Effector memory CD8-positive, alpha-beta T cell (primary cell): ENCODE measurements around the gene NTRK3.
"Not testable (repeated sequence)": the region's sequence is repeated elsewhere in the genome, so short reads cannot be mapped to it uniquely, and the experiment has no call there.

Source experiments
- ATAC-seq: fragments of 150-1000 bp; cut with Tn5 transposase; replicated peaks from 2 replicates; pipeline ENCODE4 v1.10.0; 2021; ENCODE audit warnings: mild to moderate bottlenecking, moderate library complexity
- DNase-seq, 3 experiments: peaks; one replicate each; pipeline ENCODE4 v3.0.0; 2021
- H3K27ac Mint-ChIP-seq, 2 donors: one replicate each; pipeline ENCODE4 v1.8.0; 2022; ENCODE audit warnings: mild to moderate bottlenecking in 2 of 2, mixed read lengths in 2 of 2, moderate library complexity in 2 of 2
- H3K27me3 Mint-ChIP-seq, 2 donors: one replicate each; pipeline ENCODE4 v1.8.0; 2022; ENCODE audit warnings: mixed read lengths in 2 of 2
- H3K36me3 Mint-ChIP-seq: one replicate; pipeline ENCODE4 v1.8.0; 2022; ENCODE audit warnings: mild to moderate bottlenecking, moderate library complexity, mixed read lengths; ENCODE audit not compliant: insufficient read depth
- H3K4me1 Mint-ChIP-seq, 2 donors: one replicate each; pipeline ENCODE4 v1.8.0; 2022; ENCODE audit warnings: low read depth in 2 of 2, mixed read lengths in 2 of 2
- H3K4me3 Mint-ChIP-seq, 2 donors: one replicate each; pipeline ENCODE4 v1.8.0; 2022; ENCODE audit warnings: mild to moderate bottlenecking in 2 of 2, mixed read lengths in 2 of 2, moderate library complexity in 2 of 2
- H3K9me3 Mint-ChIP-seq, 2 donors: one replicate each; pipeline ENCODE4 v1.8.0; 2022; ENCODE audit warnings: mixed read lengths in 2 of 2

The NTRK3 gene

DNA sequence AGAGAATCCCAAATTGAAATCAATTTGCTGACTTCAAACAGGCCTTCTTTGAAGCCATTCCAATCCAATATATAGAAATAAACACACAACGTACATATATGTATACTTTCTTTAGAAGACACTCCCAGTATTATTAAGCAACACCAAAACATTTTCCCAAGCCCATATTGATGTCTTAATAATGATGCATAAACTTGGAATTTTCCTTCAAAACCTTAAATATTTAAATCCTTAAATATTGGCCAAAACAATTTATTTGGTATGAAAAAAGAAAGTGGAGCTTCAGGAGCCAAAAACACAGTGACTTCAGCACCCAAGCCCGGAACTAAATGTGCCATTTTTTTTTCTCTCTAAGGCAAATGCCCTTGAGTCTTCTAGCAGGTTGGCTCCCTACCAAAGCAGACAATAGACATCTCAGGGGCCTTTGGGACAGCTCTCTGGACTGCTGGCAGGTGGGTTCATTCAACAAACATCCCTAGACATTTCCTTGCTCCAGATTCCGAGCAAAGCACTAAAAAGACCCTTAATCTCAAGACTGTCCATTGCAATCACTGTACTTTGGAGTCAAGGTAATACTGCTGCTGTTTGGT, 384.7 kb downstream of the NTRK3 start:
- Mint-ChIP-seq H3K27ac (no peak overlapping the region), H3K36me3 (no peaks in the 10 kb centered on the region), H3K9me3 (no peaks in the 10 kb centered on the region), H3K4me1 (no peaks in the 10 kb centered on the region), H3K27me3 (peaks cover 0 to 2% of the 10 kb centered on the region in 2 donors), H3K4me3 (no peak overlapping the region)
- ATAC-seq (no peak), DNase-seq (no peak)

DNA sequence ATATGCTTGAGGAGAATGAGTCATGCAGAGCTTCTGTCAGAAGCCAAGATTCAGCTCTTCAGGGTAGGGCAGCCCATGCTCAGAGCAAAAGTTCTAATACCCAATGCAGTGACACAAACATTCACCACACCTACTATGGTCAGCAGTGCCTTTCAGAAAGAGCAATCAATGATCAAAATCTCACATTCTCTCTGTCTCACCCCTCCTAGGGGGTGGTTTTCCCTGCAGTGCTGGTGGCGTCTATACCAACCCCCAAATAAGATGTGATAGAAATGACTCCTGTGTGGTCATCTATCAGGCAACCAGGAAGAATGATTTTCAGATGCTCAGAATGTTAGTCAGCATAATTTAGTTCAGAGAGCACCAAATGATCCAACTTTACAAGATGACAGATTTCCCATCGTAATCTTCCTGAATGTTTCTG, 385.3 kb downstream of the NTRK3 start:
- no peak for ATAC-seq
- H3K27ac Mint-ChIP-seq: no peak overlapping the region
- H3K4me3 Mint-ChIP-seq: no peak overlapping the region
- H3K4me1 Mint-ChIP-seq: no peaks in the 10 kb centered on the region
- no peaks in the 10 kb centered on the region for H3K36me3 Mint-ChIP-seq
- DNase-seq: no peak
- no peaks in the 10 kb centered on the region for H3K9me3 Mint-ChIP-seq
- peaks cover 0 to 5% of the 10 kb centered on the region in 2 donors for H3K27me3 Mint-ChIP-seq

DNA sequence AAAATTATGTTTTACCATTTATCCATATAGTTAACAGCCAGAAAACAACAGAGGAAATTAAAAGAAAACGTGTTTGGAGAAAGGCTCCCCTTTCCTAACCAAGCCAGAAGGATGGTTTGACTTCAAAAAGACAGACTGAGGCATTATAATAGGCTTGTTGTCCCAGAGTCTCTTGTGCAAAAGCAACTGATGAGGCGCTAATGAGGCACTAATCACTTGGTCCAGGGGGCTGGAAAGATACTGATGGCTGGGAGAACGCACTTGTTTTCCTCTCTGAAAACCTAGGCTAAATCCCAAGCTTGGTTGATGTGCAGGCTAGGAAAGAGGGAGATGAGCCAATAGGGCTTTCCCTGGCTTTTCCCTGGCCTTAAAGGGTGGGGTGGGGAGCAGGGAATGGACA, 389.6 kb downstream of the NTRK3 start:
- Mint-ChIP-seq H3K27ac (no peak overlapping the region), H3K27me3 (peaks cover 0 to 5% of the 10 kb centered on the region in 2 donors), H3K36me3 (no peaks in the 10 kb centered on the region), H3K4me1 (no peaks in the 10 kb centered on the region), H3K4me3 (no peak overlapping the region), H3K9me3 (no peaks in the 10 kb centered on the region)
- DNase-seq (no peak), ATAC-seq (no peak)

DNA sequence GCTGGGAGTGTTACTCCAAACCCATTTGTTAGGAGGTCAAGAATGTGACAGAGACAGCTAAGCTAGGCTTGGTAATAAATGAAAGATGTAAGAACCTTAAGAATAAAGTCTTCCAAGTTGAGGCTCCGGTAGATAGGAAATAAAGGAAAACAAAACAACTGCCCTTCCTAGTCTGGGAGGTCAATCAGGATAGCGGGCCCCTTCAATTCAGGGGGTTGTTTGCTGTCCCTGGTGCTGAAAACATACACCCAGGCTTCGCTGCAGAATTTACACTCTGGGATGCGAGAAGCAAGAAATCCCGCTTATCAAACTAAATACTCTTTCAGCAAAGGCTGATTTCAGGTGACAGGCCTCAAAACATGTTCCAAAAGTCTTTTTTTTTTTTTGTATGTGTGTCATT, 393.4 kb downstream of the NTRK3 start:
- no peak for DNase-seq
- ATAC-seq: no peak
- Mint-ChIP-seq H3K4me1 (no peaks in the 10 kb centered on the region), H3K27me3 (peaks cover 0 to 5% of the 10 kb centered on the region in 2 donors), H3K27ac (no peak overlapping the region), H3K9me3 (no peaks in the 10 kb centered on the region), H3K4me3 (no peak overlapping the region), H3K36me3 (no peaks in the 10 kb centered on the region)

DNA sequence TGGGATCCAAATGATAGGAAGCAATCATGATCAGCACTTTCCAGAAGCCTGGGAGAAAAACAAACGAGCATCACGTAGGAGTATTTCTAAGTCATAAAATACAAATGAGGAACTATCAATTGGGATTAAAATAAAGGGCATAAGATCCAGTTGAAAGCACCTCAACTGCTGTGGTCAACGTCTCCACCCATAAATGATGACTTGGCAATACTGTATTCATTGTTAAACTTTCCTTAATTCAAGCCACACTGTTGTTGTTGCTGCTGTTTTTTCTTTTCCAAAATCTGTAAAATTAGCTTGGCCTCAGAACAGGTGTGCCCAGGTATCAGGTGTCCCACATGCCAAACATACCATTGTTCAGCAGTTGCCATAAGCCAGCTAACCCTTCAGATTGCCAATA, 395.8 kb downstream of the NTRK3 start:
- H3K27me3 Mint-ChIP-seq: no peaks in the 10 kb centered on the region
- no peaks in the 10 kb centered on the region for H3K4me1 Mint-ChIP-seq
- no peak overlapping the region for H3K27ac Mint-ChIP-seq
- H3K9me3 Mint-ChIP-seq: no peaks in the 10 kb centered on the region
- no peak overlapping the region for H3K4me3 Mint-ChIP-seq
- DNase-seq: no peak
- no peak for ATAC-seq
- no peaks in the 10 kb centered on the region for H3K36me3 Mint-ChIP-seq

DNA sequence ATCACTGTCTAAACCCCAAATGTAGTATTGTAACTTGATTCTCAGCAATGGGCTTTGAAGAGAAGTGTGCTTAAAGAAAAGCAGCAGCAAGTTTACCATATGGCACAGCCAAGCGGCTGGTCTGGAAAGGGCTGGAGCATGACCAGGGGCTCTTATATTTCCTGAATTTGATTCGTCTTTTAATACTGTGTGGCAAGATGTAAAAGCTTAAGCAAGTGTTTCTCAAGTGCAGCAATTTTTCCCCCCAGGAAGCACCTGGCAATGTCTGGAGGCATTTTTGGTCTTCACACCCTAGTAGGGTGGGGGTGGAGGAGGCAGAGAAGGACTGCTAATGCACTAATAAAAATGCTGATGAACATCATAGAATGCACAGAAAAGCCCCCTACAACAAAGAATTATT, 397.9 kb downstream of the NTRK3 start:
- Mint-ChIP-seq H3K36me3 (no peaks in the 10 kb centered on the region), H3K4me3 (no peak overlapping the region), H3K27ac (no peak overlapping the region), H3K9me3 (no peaks in the 10 kb centered on the region), H3K27me3 (no peaks in the 10 kb centered on the region), H3K4me1 (no peaks in the 10 kb centered on the region)
- DNase-seq: no peak
- ATAC-seq: no peak

DNA sequence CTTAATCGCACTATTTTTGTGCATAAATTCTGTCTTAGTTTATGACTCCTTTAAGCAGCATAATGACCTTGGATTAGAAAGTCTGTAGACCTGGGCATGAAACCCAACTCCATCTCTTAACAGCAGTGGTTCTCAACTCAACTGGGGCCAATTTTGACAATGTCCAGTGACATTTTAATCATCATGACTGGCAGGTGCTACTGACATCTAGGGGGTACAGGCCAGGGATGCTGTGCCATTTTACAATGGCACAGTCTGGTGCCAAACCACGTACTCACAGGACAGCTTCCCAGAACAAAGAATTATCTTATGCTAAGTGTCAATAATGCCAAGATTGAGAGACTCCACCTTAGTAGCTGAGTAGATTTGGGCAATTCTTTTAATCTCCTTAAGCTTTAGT, 405.0 kb downstream of the NTRK3 start:
- H3K27me3 Mint-ChIP-seq: peaks cover 7 to 9% of the 10 kb centered on the region in 2 donors
- H3K27ac Mint-ChIP-seq: no peak overlapping the region
- DNase-seq (no peak), ATAC-seq (no peak)
- no peaks in the 10 kb centered on the region for H3K36me3 Mint-ChIP-seq
- H3K4me3 Mint-ChIP-seq: no peak overlapping the region
- H3K4me1 Mint-ChIP-seq: no peaks in the 10 kb centered on the region
- H3K9me3 Mint-ChIP-seq: peaks cover 0 to 1% of the 10 kb centered on the region in 2 donors

DNA sequence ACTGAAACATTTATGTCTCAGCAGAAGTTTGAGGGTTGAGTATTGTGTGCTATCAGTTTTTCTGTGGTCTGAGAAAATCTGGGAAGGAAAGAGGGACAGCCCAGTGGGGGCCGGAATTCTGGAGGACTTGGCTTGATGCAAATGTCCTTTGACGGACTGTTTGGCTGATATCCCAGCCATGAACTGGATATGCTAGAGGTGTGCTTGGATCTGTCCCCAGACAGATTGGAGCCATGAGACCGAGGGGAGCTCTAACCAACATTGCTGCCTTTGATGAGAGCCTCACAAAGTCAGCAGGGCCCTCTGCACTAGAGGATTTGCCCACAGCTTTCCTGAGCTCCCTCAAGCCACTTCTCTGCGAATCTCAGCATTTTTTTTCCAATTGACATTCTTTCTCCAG, 405.6 kb downstream of the NTRK3 start:
- H3K4me1 Mint-ChIP-seq: no peaks in the 10 kb centered on the region
- peaks cover 7 to 9% of the 10 kb centered on the region in 2 donors for H3K27me3 Mint-ChIP-seq
- no peak overlapping the region for H3K4me3 Mint-ChIP-seq
- no peak overlapping the region for H3K27ac Mint-ChIP-seq
- no peaks in the 10 kb centered on the region for H3K36me3 Mint-ChIP-seq
- peaks cover 0 to 1% of the 10 kb centered on the region in 2 donors for H3K9me3 Mint-ChIP-seq
- ATAC-seq: no peak
- no peak for DNase-seq

DNA sequence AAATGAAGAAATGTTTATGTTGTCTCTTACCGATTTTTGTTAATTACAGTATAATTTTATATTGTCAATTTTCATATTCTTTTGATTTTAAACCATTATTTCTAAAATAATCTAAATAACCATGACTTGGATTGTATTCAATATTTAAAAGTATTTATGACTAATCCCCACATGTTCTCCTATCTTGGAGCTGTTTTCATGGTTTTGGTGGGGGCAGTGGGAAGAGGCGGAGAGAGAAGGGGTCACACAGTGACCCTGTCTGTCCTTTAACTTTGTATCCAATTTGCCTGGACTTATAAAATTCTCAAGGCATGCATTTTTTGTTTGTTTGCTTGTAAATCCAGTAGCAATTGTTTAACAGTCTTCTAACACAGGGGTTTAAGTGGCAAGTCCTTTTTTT, 407.4 kb downstream of the NTRK3 start:
- no peaks in the 10 kb centered on the region for H3K36me3 Mint-ChIP-seq
- H3K27me3 Mint-ChIP-seq: peaks cover 7 to 9% of the 10 kb centered on the region in 2 donors
- peaks cover 0 to 3% of the 10 kb centered on the region in 2 donors for H3K9me3 Mint-ChIP-seq
- H3K4me1 Mint-ChIP-seq: no peaks in the 10 kb centered on the region
- no peak overlapping the region for H3K27ac Mint-ChIP-seq
- DNase-seq (no peak), ATAC-seq (no peak)
- H3K4me3 Mint-ChIP-seq: no peak overlapping the region

DNA sequence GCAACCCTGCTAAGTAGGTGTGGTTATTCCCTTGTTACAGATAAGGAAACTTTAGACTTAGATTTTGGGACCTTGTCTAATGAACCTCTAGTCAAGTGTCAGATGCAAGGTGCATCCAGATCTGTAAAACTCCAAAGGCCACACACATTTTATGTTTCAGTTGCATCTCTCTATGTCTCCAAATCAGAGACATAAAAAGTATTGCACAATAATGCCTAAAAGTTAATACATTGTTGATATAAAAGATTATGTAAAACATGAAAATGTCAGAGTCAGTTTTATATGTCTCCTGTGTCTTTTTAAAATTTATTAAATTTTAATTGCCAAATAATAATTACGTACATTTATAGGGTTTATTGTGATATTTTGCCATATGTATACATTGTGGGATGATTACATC, 408.5 kb downstream of the NTRK3 start:
- Mint-ChIP-seq H3K36me3 (no peaks in the 10 kb centered on the region), H3K27ac (no peak overlapping the region), H3K27me3 (peaks cover 2 to 7% of the 10 kb centered on the region in 2 donors), H3K9me3 (peaks cover 0 to 4% of the 10 kb centered on the region in 2 donors), H3K4me3 (no peak overlapping the region), H3K4me1 (no peaks in the 10 kb centered on the region)
- no peak for DNase-seq
- ATAC-seq: no peak

DNA sequence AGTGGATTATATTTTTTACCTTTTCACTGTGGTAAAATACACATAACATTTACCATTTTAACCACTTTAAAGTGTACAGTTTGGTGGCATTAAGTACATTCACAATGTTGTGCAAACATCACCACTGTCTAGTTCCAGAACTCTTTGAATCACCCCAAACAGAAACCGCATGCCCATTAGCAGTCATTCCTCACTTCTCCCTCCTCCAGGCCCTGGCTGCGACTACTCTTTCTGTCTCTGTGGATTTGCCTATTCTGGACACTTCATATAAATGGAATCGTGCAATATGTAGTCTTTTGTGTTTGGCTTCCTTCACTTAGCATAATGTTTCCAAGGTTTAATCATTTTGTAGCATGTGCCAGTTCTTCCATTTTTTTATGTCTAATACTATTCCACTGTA, 409.8 kb downstream of the NTRK3 start:
- Mint-ChIP-seq H3K27me3 (no peaks in the 10 kb centered on the region), H3K4me3 (no peak overlapping the region), H3K9me3 (peaks cover 4 to 7% of the 10 kb centered on the region in 2 donors), H3K27ac (no peak overlapping the region), H3K4me1 (no peaks in the 10 kb centered on the region), H3K36me3 (no peaks in the 10 kb centered on the region)
- ATAC-seq (no peak), DNase-seq (no peak)

DNA sequence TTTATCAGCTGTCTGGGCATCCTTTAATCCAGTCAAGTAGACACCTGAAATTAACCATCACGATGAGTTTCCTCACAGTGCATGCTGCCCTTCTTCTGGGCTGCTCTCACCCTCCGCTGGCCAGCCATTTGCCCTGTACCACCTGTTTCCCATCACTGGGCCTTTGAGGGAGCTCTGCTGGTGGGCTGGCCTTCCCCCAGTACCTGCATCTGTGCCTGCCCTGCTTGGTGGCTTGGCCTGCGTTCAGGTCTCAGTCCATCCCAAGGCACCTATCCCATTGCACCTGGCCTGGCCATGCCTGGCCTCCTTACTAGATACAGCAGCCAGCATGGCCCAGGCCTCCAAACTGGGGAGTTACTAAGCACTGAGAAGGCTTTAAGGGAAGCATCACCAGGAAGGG, 413.2 kb downstream of the NTRK3 start:
- Mint-ChIP-seq H3K27me3 (no peaks in the 10 kb centered on the region), H3K4me1 (no peaks in the 10 kb centered on the region), H3K36me3 (no peaks in the 10 kb centered on the region), H3K4me3 (no peak overlapping the region), H3K27ac (no peak overlapping the region), H3K9me3 (peaks cover 4 to 7% of the 10 kb centered on the region in 2 donors)
- no peak for ATAC-seq
- DNase-seq: no peak

DNA sequence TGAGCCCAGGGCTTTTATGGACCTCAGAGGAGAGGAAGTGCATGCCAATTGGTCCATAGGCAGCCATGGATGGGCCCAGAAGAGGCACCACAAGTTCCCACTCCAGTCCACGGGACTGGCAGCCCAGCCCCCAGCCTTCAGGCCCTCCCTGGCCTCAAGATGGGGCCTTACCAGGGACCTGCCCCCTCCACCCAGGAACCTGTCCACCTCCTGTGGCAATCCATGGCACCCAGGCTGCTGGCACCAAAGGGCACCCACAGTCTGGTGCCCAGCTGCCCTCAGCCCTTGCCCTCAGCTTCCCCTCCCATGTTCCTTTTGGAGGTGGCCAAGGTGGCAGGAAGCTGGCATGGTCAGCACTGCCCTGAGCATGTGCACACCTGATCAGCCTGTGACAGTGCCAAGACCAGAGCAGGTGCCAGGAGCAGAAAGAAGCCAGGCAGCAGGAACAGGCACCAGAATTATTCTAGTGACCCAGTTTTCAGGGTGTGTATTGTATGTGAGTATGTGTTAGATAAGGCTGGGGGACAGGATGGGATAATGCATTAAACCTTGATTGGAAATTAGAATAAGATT, 415.0 kb downstream of the NTRK3 start:
- H3K4me1 Mint-ChIP-seq: no peaks in the 10 kb centered on the region
- peaks cover 6 to 7% of the 10 kb centered on the region in 2 donors for H3K9me3 Mint-ChIP-seq
- H3K4me3 Mint-ChIP-seq: no peak overlapping the region
- no peak for ATAC-seq
- no peak for DNase-seq
- H3K36me3 Mint-ChIP-seq: no peaks in the 10 kb centered on the region
- no peaks in the 10 kb centered on the region for H3K27me3 Mint-ChIP-seq
- no peak overlapping the region for H3K27ac Mint-ChIP-seq

DNA sequence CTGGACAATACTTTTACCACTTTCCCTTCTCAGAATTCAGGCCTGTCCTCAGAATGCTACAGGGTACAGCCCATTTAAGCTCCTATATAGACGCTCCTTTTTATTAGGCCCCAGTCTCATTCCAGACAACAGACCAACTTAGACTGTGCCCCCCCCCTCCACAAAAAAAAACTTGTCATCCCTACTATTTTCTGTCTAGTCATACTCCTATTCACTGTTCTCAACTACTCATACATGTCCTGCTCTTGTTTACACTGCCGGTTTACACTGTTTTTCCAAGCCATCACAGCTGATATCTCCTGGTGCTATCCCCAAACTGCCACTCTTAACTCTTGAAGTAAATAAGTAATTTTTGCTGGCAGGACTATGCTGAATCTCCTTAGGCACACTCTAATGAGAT, 420.7 kb downstream of the NTRK3 start:
- ATAC-seq, H3K9me3 Mint-ChIP-seq: not testable (repeated sequence)

More for the DNA sequence above, 420.7 kb downstream of the NTRK3 start:
- H3K27me3 Mint-ChIP-seq: peaks cover 31 to 33% of the 10 kb centered on the region in 2 donors
- H3K4me1 Mint-ChIP-seq, DNase-seq, H3K4me3 Mint-ChIP-seq, H3K36me3 Mint-ChIP-seq, H3K27ac Mint-ChIP-seq: not testable (repeated sequence)
